Panc1 (cell line): ENCODE measurements around the gene PAK1. TPM values are rescaled to one million over a fixed set of nuclear protein-coding genes. Genes with fewer than 3 reads are reported as not detected.
A peak's percentile ranks its signal among the peaks of the same experiment; 100 is the strongest.

ENCODE experiments used
- ATAC-seq: fragments of 200-7000 bp; cut with Tn5 transposase; 2 replicates; pipeline ENCODE4 v1.9.1; 2020; ENCODE audit warnings: mild to moderate bottlenecking, moderate library complexity
- BruUV-seq: library from RNA; stranded (reverse); fragments of 400-500 nt; replicated peaks from 2 replicates; lab custom pipeline; 2021; lab: Mats Ljungman, UMichigan
- CTCF ChIA-PET: fragments of 300-600 bp; sonication (Branson Sonifier 250); formaldehyde crosslinking; loops from one replicate; lab custom pipeline; 2022; ENCODE audit warnings: antibody characterized with exemption; lab: Charles Lee
- POLR2A ChIA-PET: fragments of 300-600 bp; sonication (Branson Sonifier 250); formaldehyde crosslinking; loops from one replicate; lab custom pipeline; 2022; ENCODE audit warnings: antibody characterized with exemption; lab: Charles Lee
- DNase-seq: peaks from one replicate; pipeline ENCODE4 v3.0.0-alpha.2; 2010; ENCODE audit warnings: low read depth, low spot score
- H3K27ac ChIP-seq: 2 replicates; pipeline ENCODE4 v1.5.1; 2011; ENCODE audit warnings: mild to moderate bottlenecking, low read length, inconsistent platforms
- H3K27me3 ChIP-seq: fragments of 200-500 bp; sonication (Bioruptor generic); 2 replicates; pipeline ENCODE4 v1.6.0; 2014; ENCODE audit warnings: low read length, inconsistent platforms; ENCODE audit not compliant: control insufficient read depth, insufficient read depth
- H3K36me3 ChIP-seq: fragments of 200-500 bp; sonication (Bioruptor generic); 2 replicates; pipeline ENCODE4 v1.5.1; 2014; ENCODE audit warnings: inconsistent platforms, mild to moderate bottlenecking, low read length, moderate library complexity; ENCODE audit not compliant: control insufficient read depth, insufficient read depth
- H3K4me1 ChIP-seq: 2 replicates; pipeline ENCODE4 v1.5.1; 2011; ENCODE audit warnings: inconsistent platforms, mild to moderate bottlenecking, low read length, moderate library complexity; ENCODE audit not compliant: control insufficient read depth, insufficient read depth
- H3K4me3 ChIP-seq, 2 experiments: 2 replicates each; pipeline ENCODE4 v1.5.1; 2011 to 2012; ENCODE audit warnings: low read depth in 2 of 2, low read length in 2 of 2, mild to moderate bottlenecking in 2 of 2, inconsistent platforms in 1 of 2, moderate library complexity in 1 of 2
- H3K9me3 ChIP-seq: fragments of 200-500 bp; sonication (Bioruptor generic); 2 replicates; pipeline ENCODE4 v1.5.1; 2014; ENCODE audit warnings: low read depth, mild to moderate bottlenecking, inconsistent platforms, low read length, moderate library complexity; ENCODE audit not compliant: control insufficient read depth, insufficient read depth
- POLR2AphosphoS5 ChIP-seq: IDR thresholded peaks from 2 replicates; pipeline ENCODE4 v1.6.1; 2012; ENCODE audit warnings: mild to moderate bottlenecking, low read depth, low read length, moderate library complexity
- REST ChIP-seq, 2 experiments: IDR thresholded peaks; 2 replicates each; pipeline ENCODE4 v1.6.1; 2011 to 2012; ENCODE audit warnings: low read depth in 2 of 2, control low read depth in 1 of 2, low read length in 1 of 2, mild to moderate bottlenecking in 1 of 2, moderate library complexity in 1 of 2; ENCODE audit not compliant: insufficient read depth in 1 of 2
- SIN3A ChIP-seq: IDR thresholded peaks from 2 replicates; pipeline ENCODE4 v1.6.1; 2012; ENCODE audit warnings: low read depth, mild to moderate bottlenecking, low read length, moderate library complexity, borderline replicate concordance; ENCODE audit not compliant: insufficient read depth
- TCF7L2 ChIP-seq: IDR thresholded peaks from 2 replicates; pipeline ENCODE4 v1.6.1; 2011; ENCODE audit warnings: mild to moderate bottlenecking, low read depth, low read length, inconsistent platforms
- in situ Hi-C: cut with HindIII; loops from 2 replicates; pipeline ENCODE4 v1.10.0; 2016; ENCODE audit warnings: low sequenced_read_pairs, low pct_unique_long_range_greater_than_20kb
- intact Hi-C: fragments of 100-400 bp; cut with micrococcal nuclease; formaldehyde crosslinking; loops from one replicate; pipeline ENCODE4 v1.10.0; 2022; ENCODE audit not compliant: unreplicated experiment
- total RNA-seq: library from RNA; stranded (reverse); gene quantifications from one replicate; pipeline ENCODE4 v1.2.1, GENCODE V29; 2021; ENCODE audit not compliant: unreplicated experiment
- TF ChIP-seq, protein P1 (sequence below): fragments of 450-650 bp; IDR thresholded peaks from 2 replicates; pipeline ENCODE4 v1.5.1; 2017; ENCODE audit warnings: mild to moderate bottlenecking

PAK1 gene
- total RNA-seq, 1 experiment from 2014 or later: 38.2 TPM

- H3K4me1 ChIP-seq: no peaks in the 10 kb centered on the region
- ChIA-PET POLR2A (no interaction called here), CTCF (no interaction called here)
- no peaks in the 10 kb centered on the region; the same call in 1 of the 2 replicates for H3K9me3 ChIP-seq
- DNase-seq (no peak), ATAC-seq (no peak)
- no TSS peak for BruUV-seq
- no peak overlapping the region for H3K4me3 ChIP-seq
- intact Hi-C loops: no loop called here
- H3K36me3 ChIP-seq: no peaks in the 10 kb centered on the region
- no peak overlapping the region for H3K27ac ChIP-seq
- H3K27me3 ChIP-seq: no peaks in the 10 kb centered on the region
- in situ Hi-C loops: no loop called here
- no peak for TF ChIP-seq TCF7L2
- TF ChIP-seq SIN3A: no peak
- TF ChIP-seq POLR2AphosphoS5: no peak
- TF ChIP-seq, protein P1, sequence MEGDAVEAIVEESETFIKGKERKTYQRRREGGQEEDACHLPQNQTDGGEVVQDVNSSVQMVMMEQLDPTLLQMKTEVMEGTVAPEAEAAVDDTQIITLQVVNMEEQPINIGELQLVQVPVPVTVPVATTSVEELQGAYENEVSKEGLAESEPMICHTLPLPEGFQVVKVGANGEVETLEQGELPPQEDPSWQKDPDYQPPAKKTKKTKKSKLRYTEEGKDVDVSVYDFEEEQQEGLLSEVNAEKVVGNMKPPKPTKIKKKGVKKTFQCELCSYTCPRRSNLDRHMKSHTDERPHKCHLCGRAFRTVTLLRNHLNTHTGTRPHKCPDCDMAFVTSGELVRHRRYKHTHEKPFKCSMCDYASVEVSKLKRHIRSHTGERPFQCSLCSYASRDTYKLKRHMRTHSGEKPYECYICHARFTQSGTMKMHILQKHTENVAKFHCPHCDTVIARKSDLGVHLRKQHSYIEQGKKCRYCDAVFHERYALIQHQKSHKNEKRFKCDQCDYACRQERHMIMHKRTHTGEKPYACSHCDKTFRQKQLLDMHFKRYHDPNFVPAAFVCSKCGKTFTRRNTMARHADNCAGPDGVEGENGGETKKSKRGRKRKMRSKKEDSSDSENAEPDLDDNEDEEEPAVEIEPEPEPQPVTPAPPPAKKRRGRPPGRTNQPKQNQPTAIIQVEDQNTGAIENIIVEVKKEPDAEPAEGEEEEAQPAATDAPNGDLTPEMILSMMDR: no peak
- no peak for TF ChIP-seq REST (IDR thresholded peaks at IDR 0.05; ENCODE audit: insufficient read depth in 1 of 2, low read depth in 2 of 2, low read length in 1 of 2)
Measured at GRCh38 chr11:77289737-77290136, 184.2 kb downstream of the PAK1 start.

GRCh38 chr11:77287615-77288273 lies 186.2 kb downstream of the PAK1 start:
- CTCF ChIA-PET: no interaction called here

More at GRCh38 chr11:77287615-77288273, 186.2 kb downstream of the PAK1 start:
- peak; percentile 69 for ATAC-seq
- Histone ChIP-seq H3K4me1 (no peaks in the 10 kb centered on the region), H3K9me3 (no peaks in the 10 kb centered on the region; the same call in 1 of the 2 replicates), H3K36me3 (no peaks in the 10 kb centered on the region), H3K4me3 (no peak overlapping the region), H3K27ac (no peak overlapping the region), H3K27me3 (no peaks in the 10 kb centered on the region)
- peak; percentile 71 for DNase-seq
- POLR2A ChIA-PET: no interaction called here
- intact Hi-C loops (no loop called here), in situ Hi-C loops (no loop called here)
- no TSS peak for BruUV-seq
- TF ChIP-seq TCF7L2: no peak
- TF ChIP-seq, protein P1: no peak
- no peak for TF ChIP-seq SIN3A
